Ammon's horn (tissue), 1 donor: ENCODE results near the gene OBSCN.

ENCODE experiments used
- DNase-seq: peaks from one replicate; pipeline ENCODE4 v3.0.0-alpha.2; 2016; ENCODE audit warnings: low spot score

Gene OBSCN

DNA sequence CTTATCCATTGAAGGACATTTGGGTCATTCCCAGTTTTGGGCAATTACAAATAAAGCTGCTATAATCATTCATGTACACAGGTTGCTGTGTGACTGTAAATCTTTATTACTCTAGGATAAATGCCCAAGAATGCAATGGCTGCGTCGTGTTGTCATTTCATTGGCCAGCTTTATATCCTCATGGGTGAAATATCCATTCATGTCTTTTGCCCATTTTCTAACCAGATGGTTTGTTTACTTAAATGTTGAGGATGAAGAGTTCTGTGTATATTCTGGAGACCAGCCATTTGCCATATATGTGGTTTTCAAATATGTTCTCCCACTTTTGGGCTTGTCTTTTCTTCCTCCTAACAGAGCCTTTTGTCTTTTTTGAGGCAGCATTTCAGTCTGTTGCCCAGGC, 173.5 kb downstream of the OBSCN start:
- DNase-seq: no peak

DNA sequence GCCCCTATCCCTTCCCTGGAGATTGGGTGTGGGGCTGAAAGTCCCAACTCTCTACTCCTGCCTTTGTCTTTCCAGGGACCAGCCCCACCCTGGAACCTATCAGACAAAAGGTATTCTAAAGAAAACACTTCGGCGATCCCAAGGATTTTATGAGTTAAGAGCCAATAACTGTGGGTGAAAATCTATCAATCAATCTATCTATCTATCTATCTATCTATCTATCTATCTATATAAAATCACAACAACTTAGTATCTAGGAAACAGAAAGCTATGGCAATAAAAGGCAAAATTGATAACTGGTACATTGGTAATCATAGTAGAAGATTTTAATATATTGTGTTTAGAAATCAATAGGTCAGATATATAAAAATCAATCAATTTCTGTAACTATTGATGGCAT, 175.9 kb downstream of the OBSCN start:
- DNase-seq: no peak

DNA sequence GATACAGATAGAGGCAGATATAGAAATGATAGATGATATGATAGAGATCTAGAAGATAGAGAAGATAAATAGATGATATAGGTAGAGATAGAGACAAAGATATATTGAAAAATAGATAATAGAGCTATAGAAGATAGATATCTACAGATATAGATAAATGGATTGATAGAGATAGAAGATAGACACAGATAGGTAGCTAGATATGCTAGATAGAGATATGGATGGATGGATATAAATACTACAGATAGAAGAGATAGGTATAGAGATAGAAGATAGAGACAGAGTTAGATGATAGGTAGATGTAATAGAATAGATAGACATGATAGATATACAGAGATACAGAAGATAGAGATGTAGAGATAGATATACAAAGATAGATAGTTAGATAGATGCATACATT, 177.4 kb downstream of the OBSCN start:
- DNase-seq: no peak

DNA sequence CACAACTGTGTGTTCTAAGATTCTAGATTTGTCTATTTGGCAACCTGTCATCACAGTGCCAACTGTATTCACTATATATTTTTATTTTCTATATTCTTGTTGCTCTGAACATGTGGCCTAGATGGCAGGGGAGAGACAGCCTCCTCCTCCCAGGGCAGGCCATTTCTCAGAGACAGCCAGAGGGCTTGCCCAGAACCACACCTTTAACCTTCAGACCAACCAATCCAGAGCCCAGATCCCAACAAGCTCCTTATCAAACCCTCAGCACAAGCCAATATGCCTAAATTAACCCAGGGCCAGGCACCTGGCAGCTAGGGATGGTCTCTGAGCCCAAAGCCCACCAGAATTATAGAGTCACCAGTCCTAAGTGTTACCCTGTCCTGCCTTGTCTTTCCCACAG, 179.5 kb downstream of the OBSCN start:
- no peak for DNase-seq

DNA sequence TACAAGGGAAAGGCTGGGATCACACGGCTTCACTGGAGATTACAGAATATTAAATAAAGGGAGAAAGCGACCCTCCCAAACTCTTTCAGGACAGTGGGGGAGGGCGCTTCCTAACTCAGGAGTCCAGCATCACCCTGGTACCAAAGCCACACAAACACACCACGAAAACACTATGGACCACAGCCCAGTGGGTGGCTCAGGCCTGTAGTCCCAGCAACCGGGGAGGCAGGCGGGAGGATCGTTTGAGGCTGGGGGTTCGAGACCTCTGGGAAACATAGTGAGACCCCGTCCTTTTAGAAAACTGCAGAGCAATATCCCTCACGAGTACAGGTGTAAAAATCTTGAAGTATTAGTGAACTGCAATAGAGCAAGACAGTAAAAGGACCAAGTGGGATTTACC, 182.8 kb downstream of the OBSCN start:
- DNase-seq: no peak

DNA sequence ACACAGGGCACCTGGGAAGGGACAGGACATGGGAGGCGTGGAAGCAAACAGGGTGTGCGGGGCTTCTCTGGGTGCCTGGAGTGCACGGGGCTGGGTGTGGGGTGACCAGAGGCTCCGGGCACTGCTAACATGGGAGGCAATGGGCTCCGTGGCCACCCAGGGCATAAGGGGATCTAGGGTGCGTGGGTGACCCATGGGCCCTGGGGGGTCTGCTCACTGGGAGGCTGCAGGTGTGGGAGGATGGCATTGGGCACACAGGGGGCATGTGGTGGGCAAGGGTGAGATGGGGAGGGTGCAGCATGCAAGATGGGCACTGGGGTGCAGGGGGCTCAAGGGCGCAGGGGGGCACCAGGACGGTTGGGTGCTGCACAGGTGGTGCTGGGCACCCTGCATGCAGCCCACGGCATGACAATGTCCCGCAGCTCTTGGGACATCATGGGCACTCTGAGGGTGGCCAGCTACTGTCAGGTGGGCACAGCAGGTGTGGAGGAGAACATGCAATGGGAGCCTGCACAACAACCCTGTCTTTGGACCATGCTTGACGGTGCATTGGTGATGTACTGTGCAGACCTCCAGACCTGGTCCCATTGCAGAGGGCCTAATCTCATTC, 183.7 kb downstream of the OBSCN start:
- DNase-seq: no peak

DNA sequence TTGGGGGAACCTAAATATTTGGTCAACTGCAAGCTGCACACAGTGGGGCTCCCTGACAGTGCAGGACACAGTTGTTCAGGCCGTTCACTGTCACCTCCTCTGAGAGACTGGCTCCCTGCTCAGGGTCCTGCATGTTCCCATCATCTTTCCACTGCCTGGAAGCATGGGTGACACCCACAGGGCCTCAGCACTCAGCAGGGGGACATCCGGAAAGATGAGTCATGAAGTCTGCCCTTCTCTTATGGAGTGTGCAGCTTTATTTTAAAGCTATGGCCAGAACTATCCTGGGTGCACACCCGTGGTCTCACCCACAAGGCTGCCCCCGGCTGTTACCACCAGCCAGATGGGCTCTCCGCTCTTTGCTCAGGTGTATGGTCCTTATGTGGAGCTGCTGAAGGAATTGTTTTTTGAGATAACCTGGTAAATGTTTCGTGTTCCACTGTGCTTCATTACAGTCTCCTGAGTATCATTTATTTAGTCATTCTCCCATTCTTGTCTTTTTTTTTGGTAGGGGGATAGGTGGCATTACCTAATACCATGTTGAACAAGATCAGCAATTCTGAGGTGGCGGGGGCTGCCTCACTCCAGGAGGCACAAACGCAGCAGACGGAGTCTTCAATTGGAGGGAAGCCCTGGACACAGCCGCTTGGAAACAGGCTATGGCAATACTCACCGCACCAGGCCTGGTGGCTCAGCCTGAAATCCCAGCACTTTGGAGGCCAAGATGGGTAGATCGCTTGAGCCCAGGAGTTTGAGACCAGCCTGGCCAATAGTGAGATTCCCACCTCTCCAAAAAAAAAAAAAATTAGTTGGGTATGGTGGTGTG, 184.5 kb downstream of the OBSCN start:
- DNase-seq: no peak

DNA sequence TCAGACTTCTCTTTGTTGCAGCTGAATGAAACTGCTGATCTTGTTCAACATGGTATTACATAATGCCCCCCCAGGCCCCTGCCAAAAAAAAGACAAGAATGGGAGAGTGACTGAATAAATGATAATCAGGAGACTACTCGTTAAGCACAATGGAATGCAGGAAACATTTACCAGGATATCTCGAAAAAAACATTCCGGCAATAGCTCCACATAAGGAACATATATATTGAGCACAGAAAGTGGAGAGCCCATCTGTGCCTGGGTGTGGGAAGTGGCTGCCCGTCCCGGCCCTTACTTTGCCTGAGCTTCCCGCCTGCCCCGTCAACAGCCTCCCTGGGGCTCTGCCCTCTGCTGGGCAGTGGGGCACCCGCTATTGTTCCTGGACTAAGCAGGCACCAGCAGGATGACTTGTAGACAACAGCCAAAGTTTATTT, 185.4 kb downstream of the OBSCN start:
- DNase-seq: no peak

DNA sequence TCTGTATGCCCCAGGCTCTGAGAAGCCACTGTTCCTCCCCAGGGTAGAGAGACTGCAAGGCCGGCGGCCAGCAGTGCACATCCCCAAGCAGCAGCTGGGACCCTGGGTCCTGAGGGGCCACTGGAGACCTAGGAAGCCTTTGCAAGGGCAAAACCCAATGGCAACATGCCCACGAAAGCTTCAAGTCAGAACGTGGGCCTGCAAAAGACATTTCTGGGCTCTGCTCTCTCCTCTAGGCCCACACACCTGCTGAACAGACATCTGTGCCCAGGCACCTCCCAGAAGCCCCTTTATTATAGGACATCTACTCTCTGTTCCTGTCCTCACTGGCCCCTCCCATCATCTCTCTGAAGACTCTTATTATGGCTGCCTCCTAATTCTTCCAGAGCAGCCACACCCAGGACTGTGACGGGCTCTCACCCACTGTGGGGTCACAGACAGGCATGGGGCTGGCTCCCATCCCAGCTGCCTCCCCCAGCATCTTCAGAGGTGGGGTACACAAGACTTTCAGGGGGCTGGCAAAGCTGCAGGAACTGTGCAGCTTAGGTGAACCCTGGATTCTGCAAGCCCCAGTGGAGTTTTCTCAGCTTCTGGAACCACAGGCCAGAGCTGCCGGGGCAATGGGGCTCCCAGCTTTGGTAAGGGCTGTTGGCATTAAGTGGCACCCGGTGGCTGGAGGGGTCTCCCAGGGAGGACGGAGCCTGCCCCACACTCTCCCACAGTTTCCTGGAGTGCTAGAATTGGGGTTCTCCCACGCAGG, 186.1 kb downstream of the OBSCN start:
- no peak for DNase-seq

DNA sequence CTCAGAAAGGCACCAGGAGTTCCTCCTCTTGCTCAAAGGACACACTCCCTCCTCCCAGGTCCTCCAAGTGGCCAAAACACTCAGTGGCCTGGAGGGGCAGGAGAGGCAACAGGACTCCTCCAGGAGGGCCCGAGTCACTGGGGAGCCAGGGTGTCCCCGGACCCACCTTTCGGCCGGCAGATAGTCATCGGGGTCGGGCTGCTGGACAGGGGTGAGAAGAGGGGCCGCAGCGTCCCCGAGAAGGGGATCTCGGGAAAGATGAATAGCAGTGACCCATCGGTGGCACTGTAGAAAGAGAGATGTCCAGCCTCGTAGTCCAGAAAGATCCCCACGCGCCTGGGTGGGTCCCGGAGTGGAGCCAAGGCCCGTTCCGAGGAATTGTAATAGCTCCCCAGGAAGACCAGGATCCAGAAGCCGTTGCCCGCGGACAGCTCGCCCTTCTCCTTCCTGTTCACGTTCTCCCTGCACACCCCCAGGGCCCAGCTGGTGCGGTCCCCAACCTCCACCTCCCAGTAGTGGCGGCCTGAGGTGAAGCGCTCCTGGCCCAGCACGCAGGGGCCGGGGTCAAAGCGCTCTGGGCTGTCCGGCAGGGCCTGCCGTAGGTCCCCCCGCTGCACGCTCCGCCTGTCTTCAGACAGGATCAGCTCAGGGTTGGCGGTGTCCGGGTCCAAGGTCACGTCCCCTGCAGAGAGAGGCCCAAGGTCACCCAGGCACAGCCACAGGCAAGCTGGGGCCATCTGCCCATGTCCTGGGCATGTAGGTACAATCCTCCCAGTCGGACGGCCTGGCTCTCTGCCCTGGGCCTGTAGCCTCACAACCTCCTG, 186.9 kb downstream of the OBSCN start:
- DNase-seq: no peak

DNA sequence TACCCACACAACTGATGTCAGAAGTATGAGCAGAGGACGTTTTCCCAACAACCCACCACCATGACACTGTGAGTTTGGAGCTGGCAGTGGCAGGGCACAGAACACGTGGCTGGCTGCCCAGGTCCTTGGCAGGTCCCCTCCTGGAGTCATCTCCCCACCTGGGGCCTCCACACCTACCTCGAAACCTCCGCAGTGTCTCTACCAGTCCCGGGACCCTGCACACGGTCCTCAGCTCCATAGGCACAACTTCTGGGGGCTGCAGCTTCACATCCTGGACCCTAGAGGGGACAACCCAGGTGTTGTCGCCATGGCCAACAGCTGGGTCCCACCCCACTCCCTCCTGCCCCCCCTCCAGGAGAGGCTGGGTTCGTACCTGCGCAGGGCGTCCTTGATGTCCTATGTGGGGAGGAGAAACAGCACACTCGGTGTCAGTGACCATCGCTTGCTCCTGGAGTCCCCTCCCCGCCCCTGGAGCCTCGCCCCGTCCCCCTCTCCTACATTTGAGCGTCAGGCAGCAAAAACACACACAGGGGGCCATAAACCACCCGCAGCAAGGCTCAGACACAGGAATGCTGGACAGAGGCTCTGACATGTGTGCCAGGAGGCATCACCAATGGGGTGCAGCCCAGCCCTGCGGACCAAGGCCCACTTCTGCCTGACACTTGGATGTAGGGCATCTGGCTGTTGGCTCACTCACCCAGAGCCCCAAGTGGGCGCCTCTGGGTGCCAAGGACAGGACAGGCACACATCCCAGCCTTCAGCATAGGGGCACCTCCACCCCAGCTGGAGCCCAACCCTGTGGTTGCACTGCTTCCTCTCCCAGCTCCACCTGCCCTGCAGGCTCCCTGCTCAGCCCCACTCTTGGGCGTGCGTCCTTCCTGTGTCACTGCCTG, 189.2 kb downstream of the OBSCN start:
- no peak for DNase-seq

DNA sequence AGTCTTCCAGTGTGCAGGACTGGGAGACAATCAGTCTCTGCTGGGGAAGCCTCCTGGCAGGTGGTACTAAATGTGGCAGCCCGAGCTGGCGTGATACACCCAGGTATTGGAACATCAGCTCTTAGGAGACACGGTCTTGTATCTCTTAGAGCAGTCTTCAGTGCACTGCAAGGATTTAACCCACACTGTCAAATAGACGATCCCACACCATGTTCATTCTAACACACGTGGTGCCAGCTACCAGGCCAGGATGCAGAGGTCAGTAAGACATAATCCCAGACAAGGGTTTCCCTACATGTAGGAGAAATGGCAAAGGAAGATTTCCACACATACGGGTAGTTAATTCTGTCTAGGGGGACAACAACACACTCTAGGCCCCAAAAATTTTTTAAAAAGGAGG, 190.1 kb downstream of the OBSCN start:
- no peak for DNase-seq

DNA sequence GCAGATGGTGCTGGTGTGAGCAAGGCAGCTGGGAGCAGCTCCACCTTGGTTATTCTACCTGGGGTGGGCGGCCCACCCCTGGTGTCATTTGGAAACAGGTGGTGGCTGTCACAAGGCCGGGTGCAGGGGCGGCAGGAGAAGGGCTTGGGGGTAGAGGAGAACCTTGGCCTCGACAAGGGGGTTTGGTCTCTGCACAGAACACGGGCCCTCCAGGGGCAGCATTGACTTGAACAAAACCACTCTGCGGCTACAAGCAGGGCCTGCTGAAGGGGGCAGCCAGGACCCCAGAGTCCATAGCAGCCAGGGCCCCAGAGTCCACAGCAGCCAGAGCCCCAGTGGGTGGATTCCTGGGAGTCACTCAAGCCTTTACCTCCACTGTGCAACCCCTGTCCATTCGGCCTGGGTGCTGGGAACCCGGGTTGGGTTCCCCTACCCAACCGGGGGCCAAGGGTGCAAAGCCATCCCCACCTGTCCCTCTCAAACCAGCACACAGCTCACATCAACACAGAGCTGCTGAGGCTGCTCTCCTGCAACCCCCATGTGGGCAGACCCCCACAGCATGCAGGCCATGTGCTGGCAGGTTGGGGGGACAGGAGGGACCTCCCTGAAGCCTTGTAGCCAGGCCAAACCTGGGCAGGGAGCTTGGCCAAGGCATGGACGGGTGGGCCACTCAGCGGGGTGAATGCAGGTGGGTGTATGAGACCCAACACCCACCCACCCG, 191.1 kb downstream of the OBSCN start:
- DNase-seq: no peak

DNA sequence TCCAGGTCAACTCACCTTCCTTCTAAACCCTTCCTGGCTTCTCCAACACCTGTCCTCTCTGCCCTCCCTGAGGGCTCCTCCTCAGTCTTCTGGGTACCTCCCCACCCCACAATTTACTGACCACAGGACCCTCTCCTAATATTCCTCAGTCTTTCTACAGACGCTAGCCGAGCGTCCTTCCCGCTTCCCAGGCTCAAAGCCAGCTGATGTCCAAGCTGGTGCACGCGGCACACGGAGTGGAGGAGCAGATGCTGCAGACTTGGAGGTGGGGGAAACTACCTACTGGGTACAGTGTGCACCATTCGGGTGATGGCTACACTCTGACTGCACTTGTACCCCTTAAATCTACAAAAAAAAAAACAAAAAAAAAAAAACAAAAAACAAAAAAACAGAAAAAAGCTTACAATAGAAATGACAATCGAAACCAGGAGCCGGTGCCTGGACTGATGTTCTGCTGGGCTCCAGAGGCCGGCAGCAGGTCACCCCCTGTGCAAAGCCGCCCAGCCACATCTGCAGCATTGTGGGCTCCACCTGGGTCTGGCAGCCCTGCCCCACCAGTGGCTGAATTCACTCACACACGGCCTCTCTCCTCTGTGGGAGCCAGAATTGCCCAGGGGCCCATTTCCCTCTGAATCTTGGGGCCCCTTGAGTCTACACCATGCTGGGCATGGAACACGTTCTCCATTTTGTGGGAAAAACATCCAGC, 191.8 kb downstream of the OBSCN start:
- no peak for DNase-seq

DNA sequence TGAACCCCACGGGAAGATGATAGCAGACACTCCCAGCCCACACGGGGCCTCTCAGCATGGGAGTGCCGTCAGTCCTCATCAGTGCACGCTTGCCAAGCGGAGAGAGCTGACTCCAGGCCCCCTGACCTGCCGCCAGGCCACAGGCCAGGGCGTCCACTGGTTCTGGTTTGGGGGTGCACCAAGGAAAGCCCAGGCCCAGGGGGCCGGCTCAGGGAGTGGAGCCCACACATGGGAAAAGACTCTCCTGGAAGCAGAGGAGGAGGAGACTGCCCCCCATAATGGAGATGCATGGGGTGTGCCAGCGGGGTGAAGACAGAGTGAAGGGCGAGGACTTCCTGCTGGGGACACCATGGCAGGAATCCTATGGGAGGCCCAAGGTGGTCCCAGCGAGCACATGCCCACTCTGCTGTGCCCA, 192.4 kb downstream of the OBSCN start:
- DNase-seq: no peak

DNA sequence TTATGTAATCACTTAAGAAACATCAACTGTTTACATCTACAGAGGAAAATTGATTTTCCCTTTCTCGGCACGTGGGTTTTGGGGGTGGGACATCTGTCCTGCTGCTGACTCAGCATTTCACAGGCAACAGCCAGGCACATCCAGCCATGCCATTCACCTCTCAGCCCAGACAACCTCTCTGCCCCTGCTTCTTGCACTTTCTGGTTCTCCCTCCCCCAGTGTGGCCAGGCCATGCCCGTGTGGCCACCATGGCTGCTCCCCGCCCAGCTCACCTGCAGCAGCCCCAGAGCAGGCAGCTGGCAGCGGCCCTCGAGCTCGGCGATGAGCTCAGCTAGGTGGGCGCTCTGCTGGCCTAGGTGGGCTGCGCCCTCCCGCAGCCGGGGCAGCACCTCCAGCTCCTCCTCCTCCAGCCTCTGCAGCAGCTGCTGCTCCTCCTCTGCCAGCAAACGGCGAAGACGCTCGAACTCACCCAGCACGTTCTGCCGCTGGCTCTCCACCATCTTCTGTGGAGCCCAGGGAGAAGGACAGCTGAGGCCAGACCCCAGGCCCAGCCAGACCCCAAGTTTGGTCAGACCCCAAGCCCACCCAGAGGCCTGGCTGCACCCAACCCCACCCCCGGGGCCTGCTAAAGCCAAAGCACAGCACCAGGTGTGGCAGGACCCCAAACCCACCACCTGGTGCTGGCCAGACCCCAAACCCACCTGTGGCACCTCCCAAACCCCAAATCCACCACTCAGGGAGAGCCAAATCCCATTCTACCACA, 193.0 kb downstream of the OBSCN start:
- no peak for DNase-seq

DNA sequence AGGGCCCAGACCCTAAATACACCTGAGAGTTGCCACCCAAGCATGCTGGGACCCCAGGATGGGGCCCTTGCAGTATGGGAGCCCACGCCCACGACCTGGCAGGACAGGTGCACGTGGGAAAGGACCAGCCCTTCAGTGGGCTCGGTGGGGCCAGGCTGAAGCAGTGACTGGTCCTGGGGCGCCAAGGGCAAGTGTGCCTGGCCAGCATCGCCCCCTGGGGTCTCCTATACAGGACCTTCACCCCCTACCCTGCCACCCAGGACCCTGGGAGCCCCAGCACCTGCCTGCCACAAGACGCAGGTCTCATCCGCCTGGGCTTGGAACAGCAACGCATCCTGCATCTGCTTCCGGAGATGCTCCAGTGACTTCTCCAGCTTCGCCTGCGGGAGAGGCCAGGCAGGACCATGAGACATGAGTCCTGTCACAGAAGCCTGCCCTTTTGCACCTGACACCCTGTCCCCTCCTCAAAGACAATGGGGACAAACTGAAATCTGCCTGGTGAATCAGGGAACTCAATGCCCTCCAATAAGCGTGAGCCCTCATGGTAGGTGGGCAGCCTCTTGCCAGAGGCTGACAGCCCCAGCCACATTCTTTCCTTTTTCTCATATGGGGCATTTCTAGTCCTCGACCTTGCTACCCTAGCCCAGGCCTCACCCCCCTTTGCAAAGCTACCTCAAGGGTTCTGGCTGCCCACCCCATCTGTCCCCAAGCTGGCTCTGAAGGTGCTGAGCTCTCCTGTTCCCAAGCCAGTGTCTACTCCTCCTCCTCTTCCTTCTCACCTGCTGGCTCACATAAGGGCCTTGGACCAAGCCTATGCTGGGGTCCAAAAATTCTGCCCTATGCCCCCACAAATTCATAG, 194.2 kb downstream of the OBSCN start:
- DNase-seq: no peak

DNA sequence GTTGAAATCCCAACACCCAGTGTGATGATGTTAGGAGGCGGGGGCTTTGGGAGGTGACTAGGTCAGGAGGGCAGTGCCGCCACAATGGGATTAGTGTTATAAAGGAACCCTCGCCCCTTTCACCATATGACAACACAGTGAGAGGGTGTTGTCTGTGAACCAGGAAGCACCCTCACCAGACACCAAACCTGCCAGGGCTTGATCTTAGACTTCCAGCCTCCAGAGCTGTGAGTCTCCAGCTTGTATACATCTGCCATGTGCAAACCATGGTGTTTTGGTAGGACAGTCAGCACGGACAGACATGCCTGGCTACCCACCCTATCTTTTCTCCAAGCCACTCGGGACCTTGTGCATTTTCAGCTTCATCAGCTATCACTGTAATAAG, 194.8 kb downstream of the OBSCN start:
- DNase-seq: no peak
